ENCODE results near the gene IL13.

DNA sequence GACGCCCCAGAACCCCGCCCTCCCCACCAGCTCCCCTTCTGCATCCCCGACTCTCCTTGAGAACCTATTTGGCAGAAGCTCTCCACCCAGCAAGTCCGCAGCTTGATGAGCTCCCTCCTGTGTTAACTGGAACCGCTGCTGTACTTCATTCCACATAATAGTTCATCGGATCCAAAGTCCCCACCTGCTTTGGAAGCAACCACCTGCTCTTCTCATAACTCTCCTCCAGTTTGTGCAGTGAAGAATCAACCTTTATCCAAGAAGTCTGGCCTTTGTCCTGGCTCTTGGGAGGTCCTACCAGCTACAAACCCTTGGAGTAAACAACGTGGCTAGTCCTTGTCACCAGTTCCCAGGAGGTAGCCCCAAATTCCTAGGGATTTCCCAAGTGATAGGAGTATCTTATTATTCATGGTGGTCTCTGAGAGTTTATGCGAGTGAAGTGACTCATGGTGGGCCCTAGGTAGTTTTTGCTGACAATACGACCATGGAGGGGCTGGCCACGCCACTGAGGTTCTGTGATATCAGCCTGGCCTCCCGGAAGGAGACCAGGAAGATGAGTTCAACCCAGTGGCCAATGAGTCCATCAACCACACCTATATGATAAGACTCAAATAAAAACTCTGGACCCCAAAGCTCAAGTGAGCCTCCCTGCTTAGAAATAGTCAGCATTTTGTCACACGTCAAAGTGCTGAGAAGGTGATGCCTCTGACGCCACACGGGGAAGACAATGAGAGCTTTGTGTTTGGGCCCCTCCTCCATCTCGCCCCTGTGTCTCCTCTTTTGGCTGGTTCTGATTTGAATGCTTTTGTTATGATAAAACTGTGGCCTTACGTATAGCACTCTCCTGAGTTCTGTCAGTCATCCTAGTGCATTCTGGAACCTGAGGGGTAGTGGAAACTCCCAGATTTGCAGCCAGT lies 12.3 kb downstream of the IL13 start:
- TF ChIP-seq YY1 (IDR thresholded peaks at IDR 0.05; ENCODE audit: extremely low read depth, insufficient replicate concordance, low read depth, low read length) (no peak), CEBPB (IDR thresholded peaks at IDR 0.05; ENCODE audit: low read depth) (no peak), POLR2AphosphoS5 (IDR thresholded peaks at IDR 0.05; ENCODE audit: low read depth, low read length) (no peak), POLR2A (IDR thresholded peaks at IDR 0.05; ENCODE audit: borderline replicate concordance, extremely low read depth, insufficient read depth, insufficient read length) (no peak), SIN3A (IDR thresholded peaks at IDR 0.05; ENCODE audit: low read depth) (no peak), SP1 (IDR thresholded peaks at IDR 0.05; ENCODE audit: low read depth) (no peak), JUND (IDR thresholded peaks at IDR 0.05) (no peak), ELF1 (IDR thresholded peaks at IDR 0.05; ENCODE audit: borderline replicate concordance, low read depth) (no peak), RAD21 (IDR thresholded peaks at IDR 0.05; ENCODE audit: low read depth) (no peak), ZFX (IDR thresholded peaks at IDR 0.05) (no peak)
- TF ChIP-seq, protein P1, sequence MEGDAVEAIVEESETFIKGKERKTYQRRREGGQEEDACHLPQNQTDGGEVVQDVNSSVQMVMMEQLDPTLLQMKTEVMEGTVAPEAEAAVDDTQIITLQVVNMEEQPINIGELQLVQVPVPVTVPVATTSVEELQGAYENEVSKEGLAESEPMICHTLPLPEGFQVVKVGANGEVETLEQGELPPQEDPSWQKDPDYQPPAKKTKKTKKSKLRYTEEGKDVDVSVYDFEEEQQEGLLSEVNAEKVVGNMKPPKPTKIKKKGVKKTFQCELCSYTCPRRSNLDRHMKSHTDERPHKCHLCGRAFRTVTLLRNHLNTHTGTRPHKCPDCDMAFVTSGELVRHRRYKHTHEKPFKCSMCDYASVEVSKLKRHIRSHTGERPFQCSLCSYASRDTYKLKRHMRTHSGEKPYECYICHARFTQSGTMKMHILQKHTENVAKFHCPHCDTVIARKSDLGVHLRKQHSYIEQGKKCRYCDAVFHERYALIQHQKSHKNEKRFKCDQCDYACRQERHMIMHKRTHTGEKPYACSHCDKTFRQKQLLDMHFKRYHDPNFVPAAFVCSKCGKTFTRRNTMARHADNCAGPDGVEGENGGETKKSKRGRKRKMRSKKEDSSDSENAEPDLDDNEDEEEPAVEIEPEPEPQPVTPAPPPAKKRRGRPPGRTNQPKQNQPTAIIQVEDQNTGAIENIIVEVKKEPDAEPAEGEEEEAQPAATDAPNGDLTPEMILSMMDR (IDR thresholded peaks at IDR 0.05 in 2 of 3, conservative IDR thresholded peaks at IDR 0.05 in 1 of 3; ENCODE audit: borderline replicate concordance in 1 of 3, insufficient read depth in 1 of 3, low read depth in 2 of 3, low read length in 2 of 3) = no peak
- TF ChIP-seq, protein P2, sequence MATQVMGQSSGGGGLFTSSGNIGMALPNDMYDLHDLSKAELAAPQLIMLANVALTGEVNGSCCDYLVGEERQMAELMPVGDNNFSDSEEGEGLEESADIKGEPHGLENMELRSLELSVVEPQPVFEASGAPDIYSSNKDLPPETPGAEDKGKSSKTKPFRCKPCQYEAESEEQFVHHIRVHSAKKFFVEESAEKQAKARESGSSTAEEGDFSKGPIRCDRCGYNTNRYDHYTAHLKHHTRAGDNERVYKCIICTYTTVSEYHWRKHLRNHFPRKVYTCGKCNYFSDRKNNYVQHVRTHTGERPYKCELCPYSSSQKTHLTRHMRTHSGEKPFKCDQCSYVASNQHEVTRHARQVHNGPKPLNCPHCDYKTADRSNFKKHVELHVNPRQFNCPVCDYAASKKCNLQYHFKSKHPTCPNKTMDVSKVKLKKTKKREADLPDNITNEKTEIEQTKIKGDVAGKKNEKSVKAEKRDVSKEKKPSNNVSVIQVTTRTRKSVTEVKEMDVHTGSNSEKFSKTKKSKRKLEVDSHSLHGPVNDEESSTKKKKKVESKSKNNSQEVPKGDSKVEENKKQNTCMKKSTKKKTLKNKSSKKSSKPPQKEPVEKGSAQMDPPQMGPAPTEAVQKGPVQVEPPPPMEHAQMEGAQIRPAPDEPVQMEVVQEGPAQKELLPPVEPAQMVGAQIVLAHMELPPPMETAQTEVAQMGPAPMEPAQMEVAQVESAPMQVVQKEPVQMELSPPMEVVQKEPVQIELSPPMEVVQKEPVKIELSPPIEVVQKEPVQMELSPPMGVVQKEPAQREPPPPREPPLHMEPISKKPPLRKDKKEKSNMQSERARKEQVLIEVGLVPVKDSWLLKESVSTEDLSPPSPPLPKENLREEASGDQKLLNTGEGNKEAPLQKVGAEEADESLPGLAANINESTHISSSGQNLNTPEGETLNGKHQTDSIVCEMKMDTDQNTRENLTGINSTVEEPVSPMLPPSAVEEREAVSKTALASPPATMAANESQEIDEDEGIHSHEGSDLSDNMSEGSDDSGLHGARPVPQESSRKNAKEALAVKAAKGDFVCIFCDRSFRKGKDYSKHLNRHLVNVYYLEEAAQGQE (IDR thresholded peaks at IDR 0.05; ENCODE audit: low read depth) = no peak
- TF ChIP-seq, protein P3, sequence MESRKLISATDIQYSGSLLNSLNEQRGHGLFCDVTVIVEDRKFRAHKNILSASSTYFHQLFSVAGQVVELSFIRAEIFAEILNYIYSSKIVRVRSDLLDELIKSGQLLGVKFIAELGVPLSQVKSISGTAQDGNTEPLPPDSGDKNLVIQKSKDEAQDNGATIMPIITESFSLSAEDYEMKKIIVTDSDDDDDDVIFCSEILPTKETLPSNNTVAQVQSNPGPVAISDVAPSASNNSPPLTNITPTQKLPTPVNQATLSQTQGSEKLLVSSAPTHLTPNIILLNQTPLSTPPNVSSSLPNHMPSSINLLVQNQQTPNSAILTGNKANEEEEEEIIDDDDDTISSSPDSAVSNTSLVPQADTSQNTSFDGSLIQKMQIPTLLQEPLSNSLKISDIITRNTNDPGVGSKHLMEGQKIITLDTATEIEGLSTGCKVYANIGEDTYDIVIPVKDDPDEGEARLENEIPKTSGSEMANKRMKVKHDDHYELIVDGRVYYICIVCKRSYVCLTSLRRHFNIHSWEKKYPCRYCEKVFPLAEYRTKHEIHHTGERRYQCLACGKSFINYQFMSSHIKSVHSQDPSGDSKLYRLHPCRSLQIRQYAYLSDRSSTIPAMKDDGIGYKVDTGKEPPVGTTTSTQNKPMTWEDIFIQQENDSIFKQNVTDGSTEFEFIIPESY (IDR thresholded peaks at IDR 0.05; ENCODE audit: extremely low read depth, insufficient replicate concordance, low read length) = no peak

Measured in HCT116 (cell line).